MM.1S (cell line): ENCODE measurements around the gene MTHFD1.

Experiments used
- EZH2 ChIP-seq: fragments of 300-600 bp; sonication (generic); optimal IDR thresholded peaks from 2 replicates; pipeline ENCODE3; 2017; ENCODE audit warnings: low read depth, mild to moderate bottlenecking, antibody characterized with exemption, low read length, mixed read lengths
- TF ChIP-seq, protein P1 (sequence below): fragments of 300-600 bp; sonication (generic); IDR thresholded peaks from 2 replicates; pipeline ENCODE4 v1.5.1; 2016; ENCODE audit warnings: antibody characterized with exemption, low read length, mixed read lengths

DNA sequence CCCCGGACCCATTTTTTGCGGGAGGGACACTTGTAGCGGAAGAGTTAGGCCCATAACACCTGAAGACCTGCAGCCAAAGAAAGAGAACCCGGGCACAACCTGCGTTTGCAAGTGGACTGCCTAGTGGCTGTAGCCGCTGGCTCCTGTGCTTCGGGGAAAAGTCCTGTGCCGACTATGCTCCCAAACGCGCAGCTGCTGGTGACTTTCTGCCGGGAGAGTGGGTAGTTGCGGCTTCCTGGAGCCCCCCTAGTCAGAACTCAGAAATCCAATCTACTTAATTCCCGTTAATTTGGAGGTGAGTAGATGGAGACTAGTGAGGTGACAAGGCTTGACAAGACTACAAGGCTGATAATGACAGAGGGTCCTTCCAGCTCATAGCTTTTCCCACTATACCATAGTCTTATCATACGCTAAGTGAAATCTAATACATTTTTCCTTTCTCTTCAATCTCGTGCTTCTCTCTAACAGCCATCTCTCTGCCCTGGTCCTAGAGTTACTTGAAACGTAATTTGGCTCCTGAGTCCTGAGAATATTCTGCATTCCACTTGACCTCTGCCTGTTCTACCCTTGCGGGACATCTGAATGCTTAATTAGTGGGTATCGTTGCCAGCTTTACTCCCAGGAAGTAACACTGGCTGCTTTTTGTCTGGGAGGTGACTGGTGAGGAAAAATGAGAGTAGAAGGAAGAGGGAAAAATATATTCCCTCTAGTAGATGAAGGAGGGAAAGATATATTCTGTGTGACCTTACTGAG is 556 bp downstream of the MTHFD1 start:
- TF ChIP-seq, protein P1, sequence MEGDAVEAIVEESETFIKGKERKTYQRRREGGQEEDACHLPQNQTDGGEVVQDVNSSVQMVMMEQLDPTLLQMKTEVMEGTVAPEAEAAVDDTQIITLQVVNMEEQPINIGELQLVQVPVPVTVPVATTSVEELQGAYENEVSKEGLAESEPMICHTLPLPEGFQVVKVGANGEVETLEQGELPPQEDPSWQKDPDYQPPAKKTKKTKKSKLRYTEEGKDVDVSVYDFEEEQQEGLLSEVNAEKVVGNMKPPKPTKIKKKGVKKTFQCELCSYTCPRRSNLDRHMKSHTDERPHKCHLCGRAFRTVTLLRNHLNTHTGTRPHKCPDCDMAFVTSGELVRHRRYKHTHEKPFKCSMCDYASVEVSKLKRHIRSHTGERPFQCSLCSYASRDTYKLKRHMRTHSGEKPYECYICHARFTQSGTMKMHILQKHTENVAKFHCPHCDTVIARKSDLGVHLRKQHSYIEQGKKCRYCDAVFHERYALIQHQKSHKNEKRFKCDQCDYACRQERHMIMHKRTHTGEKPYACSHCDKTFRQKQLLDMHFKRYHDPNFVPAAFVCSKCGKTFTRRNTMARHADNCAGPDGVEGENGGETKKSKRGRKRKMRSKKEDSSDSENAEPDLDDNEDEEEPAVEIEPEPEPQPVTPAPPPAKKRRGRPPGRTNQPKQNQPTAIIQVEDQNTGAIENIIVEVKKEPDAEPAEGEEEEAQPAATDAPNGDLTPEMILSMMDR: no peak
- TF ChIP-seq EZH2: no peak
